Subcutaneous adipose tissue (tissue), 4 donors: ENCODE results near the gene KCTD12. TPM values are rescaled to one million over a fixed set of nuclear protein-coding genes. Genes with fewer than 3 reads are reported as not detected.

Source experiments
- total RNA-seq, 4 donors: library from RNA; depleted of rRNA; stranded (reverse); fragments of >200 nt; gene quantifications; one replicate each; pipeline ENCODE4 v1.1.0, GENCODE V29; 2016
- TF ChIP-seq, protein P1 (sequence below): fragments of 450-650 bp; IDR thresholded peaks from one replicate; pipeline ENCODE4 v1.5.1; 2016; ENCODE audit warnings: low read depth, mild to moderate bottlenecking, control low read depth, antibody characterized with exemption, moderate library complexity

Gene KCTD12
- total RNA-seq, 4 donors from 2014 or later: 114 to 211 (median 151) TPM

DNA sequence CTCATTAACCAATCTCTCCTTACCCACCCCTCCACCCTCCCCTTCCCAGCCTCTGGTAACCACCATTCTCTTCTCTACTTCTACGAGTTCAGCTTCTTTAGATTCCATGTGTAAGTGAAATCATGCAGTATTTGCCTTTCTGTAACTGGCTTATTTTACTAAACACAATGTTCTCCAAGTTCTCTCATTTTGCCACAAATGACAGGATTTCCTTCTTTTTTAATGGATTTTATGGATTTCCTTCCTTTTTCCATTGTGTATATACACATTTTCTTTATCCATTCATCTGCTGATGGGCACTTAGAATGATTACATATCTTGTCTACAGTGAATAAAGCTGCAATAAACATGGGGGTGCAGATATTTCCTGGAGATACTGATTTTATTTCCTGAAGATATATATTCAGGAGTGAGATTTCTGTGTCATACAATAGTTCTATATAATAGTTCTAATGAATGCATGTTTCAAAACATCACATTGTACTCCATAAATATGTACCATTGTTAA, 20.2 kb downstream of the KCTD12 start:
- TF ChIP-seq, protein P1, sequence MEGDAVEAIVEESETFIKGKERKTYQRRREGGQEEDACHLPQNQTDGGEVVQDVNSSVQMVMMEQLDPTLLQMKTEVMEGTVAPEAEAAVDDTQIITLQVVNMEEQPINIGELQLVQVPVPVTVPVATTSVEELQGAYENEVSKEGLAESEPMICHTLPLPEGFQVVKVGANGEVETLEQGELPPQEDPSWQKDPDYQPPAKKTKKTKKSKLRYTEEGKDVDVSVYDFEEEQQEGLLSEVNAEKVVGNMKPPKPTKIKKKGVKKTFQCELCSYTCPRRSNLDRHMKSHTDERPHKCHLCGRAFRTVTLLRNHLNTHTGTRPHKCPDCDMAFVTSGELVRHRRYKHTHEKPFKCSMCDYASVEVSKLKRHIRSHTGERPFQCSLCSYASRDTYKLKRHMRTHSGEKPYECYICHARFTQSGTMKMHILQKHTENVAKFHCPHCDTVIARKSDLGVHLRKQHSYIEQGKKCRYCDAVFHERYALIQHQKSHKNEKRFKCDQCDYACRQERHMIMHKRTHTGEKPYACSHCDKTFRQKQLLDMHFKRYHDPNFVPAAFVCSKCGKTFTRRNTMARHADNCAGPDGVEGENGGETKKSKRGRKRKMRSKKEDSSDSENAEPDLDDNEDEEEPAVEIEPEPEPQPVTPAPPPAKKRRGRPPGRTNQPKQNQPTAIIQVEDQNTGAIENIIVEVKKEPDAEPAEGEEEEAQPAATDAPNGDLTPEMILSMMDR: no peak

DNA sequence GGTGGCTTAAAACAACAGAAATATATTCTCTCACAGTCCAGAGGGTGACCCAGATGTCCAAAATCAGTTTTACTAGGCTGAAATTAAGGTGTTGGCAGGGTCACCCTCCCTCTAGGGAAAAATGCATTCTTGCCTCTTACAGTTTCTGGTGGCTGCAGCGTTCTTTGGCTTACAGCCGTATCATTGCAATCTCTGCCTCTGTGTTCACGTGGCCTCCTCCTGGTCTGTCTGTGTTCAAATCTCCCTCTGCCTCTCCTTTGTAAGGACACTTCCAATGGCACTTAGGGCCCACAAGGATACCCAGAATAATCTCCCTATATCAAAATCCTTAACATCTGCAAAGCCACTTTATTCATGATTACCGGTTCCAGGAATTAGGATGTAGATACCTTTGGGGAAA, 21.1 kb downstream of the KCTD12 start:
- TF ChIP-seq, protein P1: no peak

DNA sequence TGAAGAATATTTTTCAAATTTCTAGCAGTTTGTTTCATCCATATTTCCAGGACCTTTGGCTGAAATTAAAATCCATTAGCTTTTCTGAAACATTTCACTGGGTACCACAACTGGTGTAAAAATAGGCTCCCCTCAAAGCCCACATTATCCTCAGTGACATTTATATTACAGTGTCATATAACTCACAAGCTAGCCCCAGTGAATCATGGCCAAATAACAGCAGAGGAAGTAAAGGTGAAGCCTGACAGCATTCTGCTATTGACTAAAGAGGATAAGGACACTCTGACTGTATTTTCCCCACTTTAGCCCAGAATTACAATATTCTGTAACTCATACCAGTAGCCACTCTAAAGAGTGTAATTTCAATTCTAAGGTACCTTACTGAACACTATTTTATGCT, 21.9 kb downstream of the KCTD12 start:
- TF ChIP-seq, protein P1: no peak

DNA sequence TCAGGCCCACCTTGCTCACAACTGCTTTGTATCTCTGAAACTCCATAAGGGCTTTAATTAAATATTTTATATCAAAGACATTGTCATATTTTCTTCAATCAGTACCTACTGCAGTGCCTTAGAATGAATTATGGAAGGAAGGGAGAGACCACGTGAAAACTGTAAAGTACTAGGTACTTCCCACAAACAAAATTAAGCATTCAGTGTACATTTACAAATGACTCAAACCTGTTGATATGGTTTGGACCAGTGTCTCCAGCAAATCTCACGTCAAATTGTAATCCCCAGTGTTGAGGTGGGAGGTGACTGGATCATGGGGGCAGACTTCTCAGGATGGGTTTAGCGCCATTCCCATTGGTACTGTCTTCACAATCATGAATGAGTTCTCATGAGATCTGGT, 23.2 kb downstream of the KCTD12 start:
- TF ChIP-seq, protein P1: no peak

DNA sequence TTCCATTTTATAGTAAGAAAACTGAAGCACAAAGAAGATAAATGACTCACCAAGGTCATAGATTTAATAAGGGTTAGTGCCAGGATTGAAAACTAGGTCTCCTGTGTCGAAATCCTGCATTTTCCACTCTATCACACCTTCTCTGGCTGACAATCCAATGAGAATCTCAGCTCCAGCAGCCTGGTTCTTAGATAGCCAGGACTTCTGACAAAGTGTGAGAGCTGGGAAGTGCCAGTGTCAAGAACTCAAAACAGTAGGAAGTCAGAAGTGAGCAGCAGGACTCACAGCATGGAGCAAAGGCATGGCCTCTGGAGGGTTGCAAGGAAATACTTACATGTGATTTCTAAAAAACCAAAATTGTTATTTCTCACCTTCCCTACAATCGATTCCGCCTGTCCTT, 24.3 kb downstream of the KCTD12 start:
- TF ChIP-seq, protein P1: no peak

DNA sequence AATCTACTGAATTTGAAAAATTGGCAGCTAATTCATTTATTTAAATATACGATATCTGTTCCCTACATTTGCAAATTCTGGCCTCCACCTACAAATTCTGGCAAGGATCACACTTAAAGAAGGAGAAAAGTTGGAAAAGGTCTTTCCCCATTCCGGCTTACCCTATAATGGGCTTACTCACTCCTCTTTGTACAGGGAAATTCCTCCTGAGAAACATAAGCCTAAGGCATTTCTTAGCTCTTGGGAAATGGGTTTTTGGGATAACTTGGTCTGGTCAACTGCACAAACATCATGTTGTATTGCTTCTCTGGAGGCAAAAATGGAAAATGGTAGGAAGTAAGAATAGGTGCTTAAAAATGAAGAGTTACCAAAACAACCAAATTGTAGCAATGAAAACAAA, 25.5 kb downstream of the KCTD12 start:
- TF ChIP-seq, protein P1: no peak

DNA sequence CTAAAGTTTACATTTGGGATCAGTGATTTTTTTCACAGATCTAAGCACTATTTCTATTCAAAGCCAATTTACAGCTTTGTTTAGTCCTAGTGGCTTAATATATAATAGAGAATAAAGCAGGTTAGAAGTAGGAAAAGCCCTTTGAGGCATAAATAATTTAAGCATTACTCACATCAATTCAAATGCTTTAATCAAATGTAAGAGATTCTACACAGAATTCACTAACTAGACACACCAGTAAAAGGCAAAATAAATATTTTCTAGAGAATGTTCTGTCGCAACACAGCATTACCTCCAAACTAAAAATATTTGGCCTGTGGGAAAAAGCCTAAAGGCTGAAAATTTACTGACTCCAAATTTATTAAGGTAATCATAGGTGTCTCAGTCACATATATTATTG, 31.3 kb downstream of the KCTD12 start:
- TF ChIP-seq, protein P1: no peak
